Mesothelial cell of epicardium (in vitro differentiated cells): ENCODE data around the gene GSE1. TPM values are rescaled to one million over a fixed set of nuclear protein-coding genes. Genes with fewer than 3 reads are reported as not detected.
A peak's percentile ranks its signal among the peaks of the same experiment; 100 is the strongest.
"Not testable (repeated sequence)": the region's sequence is repeated elsewhere in the genome, so short reads cannot be mapped to it uniquely, and the experiment has no call there.

ENCODE experiments used
- DNase-seq, 2 experiments: peaks; one replicate each; pipeline ENCODE4 v3.0.0; 2021; ENCODE audit warnings: low spot score in 2 of 2; ENCODE audit not compliant: unreplicated experiment in 2 of 2
- H3K27ac Mint-ChIP-seq: 2 replicates; pipeline ENCODE4 v1.8.0; 2021; ENCODE audit warnings: mixed read lengths
- H3K27me3 Mint-ChIP-seq: 2 replicates; pipeline ENCODE4 v1.8.0; 2021; ENCODE audit warnings: low read depth, mixed read lengths
- H3K36me3 Mint-ChIP-seq: 2 replicates; pipeline ENCODE4 v1.8.0; 2021; ENCODE audit warnings: mixed read lengths
- H3K4me1 Mint-ChIP-seq: 2 replicates; pipeline ENCODE4 v1.8.0; 2021; ENCODE audit warnings: mixed read lengths
- H3K4me3 Mint-ChIP-seq: 2 replicates; pipeline ENCODE4 v1.8.0; 2021; ENCODE audit warnings: mild to moderate bottlenecking, moderate library complexity, mixed read lengths
- H3K9me3 Mint-ChIP-seq: 2 replicates; pipeline ENCODE4 v1.8.0; 2021; ENCODE audit warnings: mixed read lengths
- CTCF ChIP-seq: fragments of 200-600 bp; sonication (generic); IDR thresholded peaks from one replicate; pipeline ENCODE4 v1.5.0; 2021; ENCODE audit warnings: antibody characterized with exemption; ENCODE audit not compliant: unreplicated experiment
- total RNA-seq: library from RNA; stranded (reverse); gene quantifications from 3 replicates; pipeline ENCODE4 v1.2.1, GENCODE V29; 2021

GSE1 gene
- total RNA-seq, 1 donor from 2014 or later = 218 TPM

- no peak for TF ChIP-seq CTCF
- DNase-seq = no peak
- Mint-ChIP-seq H3K36me3 (peaks cover 7% of the 10 kb centered on the region), H3K4me1 (peaks cover 32% of the 10 kb centered on the region), H3K27ac (no peak overlapping the region), H3K9me3 (no peaks in the 10 kb centered on the region), H3K27me3 (no peaks in the 10 kb centered on the region), H3K4me3 (no peak overlapping the region)
These were observed 21.7 kb upstream of the GSE1 start for GRCh38 chr16:85591381-85591780.

GRCh38 chr16:85592277-85592676 is 20.8 kb upstream of the GSE1 start:
- not testable (repeated sequence) for H3K27me3 Mint-ChIP-seq, H3K4me3 Mint-ChIP-seq, H3K9me3 Mint-ChIP-seq, H3K36me3 Mint-ChIP-seq, DNase-seq
- peak overlapping the region; percentile 26 for H3K27ac Mint-ChIP-seq
- peaks cover 27% of the 10 kb centered on the region for H3K4me1 Mint-ChIP-seq

GRCh38 chr16:85592700-85593493 is 20.2 kb upstream of the GSE1 start:
- no peaks in the 10 kb centered on the region for H3K27me3 Mint-ChIP-seq
- H3K4me1 Mint-ChIP-seq = peaks cover 25% of the 10 kb centered on the region
- H3K36me3 Mint-ChIP-seq = peaks cover 7% of the 10 kb centered on the region
- no peak overlapping the region for H3K4me3 Mint-ChIP-seq
- H3K9me3 Mint-ChIP-seq = no peaks in the 10 kb centered on the region
- H3K27ac Mint-ChIP-seq = peak overlapping the region; percentile 26
- no peak for DNase-seq
- no peak for TF ChIP-seq CTCF

DNA sequence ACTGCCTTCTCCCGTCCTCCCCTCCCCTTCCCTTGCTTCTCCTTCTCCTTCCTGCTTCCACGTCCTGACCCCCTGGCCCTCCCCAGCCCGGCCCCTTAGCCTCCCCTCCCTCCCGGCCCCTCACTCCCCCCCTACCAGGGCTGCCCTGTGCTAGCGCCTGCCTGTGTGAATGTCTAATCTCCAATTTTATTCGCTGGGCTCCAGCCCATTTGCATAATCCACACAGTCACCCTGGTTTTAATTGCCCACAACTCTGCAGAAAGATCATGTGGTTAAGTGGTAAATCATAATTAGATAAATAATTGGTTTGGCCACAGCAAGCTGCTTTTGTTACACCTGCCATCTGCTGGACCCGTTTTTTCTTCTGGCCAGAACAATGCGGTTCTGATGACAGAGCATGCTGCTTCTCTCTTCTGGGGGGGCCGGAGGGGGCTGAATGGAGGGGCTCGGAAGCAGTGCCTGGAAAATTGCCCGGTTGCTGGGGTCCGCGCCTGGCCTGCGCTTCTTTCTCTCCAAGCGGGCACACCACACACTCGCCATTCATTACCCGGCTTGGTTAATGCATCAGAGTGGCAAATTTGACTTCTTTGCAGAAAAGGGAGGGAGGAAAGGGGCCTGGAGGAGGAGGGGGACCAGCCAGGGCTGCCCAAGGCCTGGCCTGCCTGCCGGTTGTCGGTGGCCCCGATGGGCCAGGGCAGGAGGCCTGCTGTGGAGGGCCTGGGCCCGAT is 19.5 kb upstream of the GSE1 start:
- H3K9me3 Mint-ChIP-seq = no peaks in the 10 kb centered on the region
- H3K4me3 Mint-ChIP-seq = no peak overlapping the region
- H3K27ac Mint-ChIP-seq = peak overlapping the region; percentile 35
- DNase-seq = no peak
- peaks cover 7% of the 10 kb centered on the region for H3K36me3 Mint-ChIP-seq
- H3K4me1 Mint-ChIP-seq = peaks cover 19% of the 10 kb centered on the region
- no peak for TF ChIP-seq CTCF
- no peaks in the 10 kb centered on the region for H3K27me3 Mint-ChIP-seq

GRCh38 chr16:85594273-85594977 is 18.7 kb upstream of the GSE1 start:
- peak overlapping the region; percentile 75 for H3K27ac Mint-ChIP-seq
- no peak for DNase-seq
- peaks cover 22% of the 10 kb centered on the region for H3K4me1 Mint-ChIP-seq
- no peaks in the 10 kb centered on the region for H3K9me3 Mint-ChIP-seq
- H3K36me3 Mint-ChIP-seq = peaks cover 7% of the 10 kb centered on the region
- no peaks in the 10 kb centered on the region for H3K27me3 Mint-ChIP-seq
- H3K4me3 Mint-ChIP-seq = no peak overlapping the region
- no peak for TF ChIP-seq CTCF
